Rectal smooth muscle tissue (tissue), 1 donor: ENCODE measurements around the gene FBLN1.
"Not testable (repeated sequence)": the region's sequence is repeated elsewhere in the genome, so short reads cannot be mapped to it uniquely, and the experiment has no call there.

ENCODE experiments used
- H3K27ac ChIP-seq: one replicate; pipeline ENCODE4 v1.7.0; 2013; ENCODE audit warnings: low read depth, low read length, inconsistent platforms
- H3K27me3 ChIP-seq: one replicate; pipeline ENCODE4 v1.7.0; 2013; ENCODE audit warnings: low read length; ENCODE audit not compliant: control insufficient read depth, insufficient read depth
- H3K36me3 ChIP-seq: one replicate; pipeline ENCODE4 v1.7.0; 2013; ENCODE audit warnings: low read length; ENCODE audit not compliant: control insufficient read depth, insufficient read depth
- H3K4me1 ChIP-seq: one replicate; pipeline ENCODE4 v1.7.0; 2013; ENCODE audit warnings: low read length; ENCODE audit not compliant: control insufficient read depth, insufficient read depth
- H3K4me3 ChIP-seq: one replicate; pipeline ENCODE4 v1.7.0; 2013; ENCODE audit warnings: low read length
- H3K9ac ChIP-seq: one replicate; pipeline ENCODE4 v1.7.0; 2013; ENCODE audit warnings: low read length

The FBLN1 gene

DNA sequence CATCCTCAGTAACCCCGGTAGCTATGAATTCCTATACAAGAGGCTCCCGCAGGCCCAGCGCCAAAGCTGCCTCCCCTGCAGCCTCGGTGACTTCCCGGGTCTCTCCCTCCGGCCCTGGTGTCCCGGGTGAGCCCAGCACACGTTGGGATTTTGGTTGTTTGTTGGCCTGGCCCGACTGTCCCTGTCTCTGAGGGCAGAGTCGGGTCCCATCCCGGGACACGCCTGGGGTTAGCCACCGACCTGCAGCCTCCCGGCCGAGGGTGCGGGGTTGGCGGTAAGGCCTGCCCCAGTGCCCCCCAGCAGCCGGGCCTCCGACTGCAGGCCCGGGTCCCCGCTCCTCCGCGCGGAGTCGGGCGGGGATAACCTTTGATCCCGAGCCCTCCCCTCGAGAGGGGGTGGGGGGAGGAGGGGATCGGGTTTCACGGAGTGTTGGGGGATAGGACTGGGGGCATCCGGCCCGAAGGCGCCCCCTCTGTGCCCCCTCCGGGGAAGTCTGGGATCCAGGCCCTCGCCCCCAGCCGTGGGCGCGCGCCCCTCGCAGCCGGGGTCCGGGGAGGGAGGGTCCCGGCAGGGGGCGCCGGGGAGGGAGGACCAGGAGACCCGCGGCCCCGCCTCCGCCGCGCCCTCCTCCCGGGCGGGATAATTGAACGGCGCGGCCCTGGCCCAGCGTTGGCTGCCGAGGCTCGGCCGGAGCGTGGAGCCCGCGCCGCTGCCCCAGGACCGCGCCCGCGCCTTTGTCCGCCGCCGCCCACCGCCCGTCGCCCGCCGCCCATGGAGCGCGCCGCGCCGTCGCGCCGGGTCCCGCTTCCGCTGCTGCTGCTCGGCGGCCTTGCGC is at the start of gene FBLN1:
Gene FBLN1, plus strand, starts transcription at position 669 of the 835 bp plus-strand sequence. Its CDS starts 103 bp downstream, at position 772.
- H3K27me3 ChIP-seq, result peaks cover 16% of the 10 kb centered on the region
- H3K27ac ChIP-seq, result peak within 1 kb of the TSS; percentile 46
- peak within 1 kb of the TSS; percentile 62 for H3K4me3 ChIP-seq
- H3K36me3 ChIP-seq, result no peaks in the 10 kb centered on the region
- no peak within 1 kb of the TSS for H3K9ac ChIP-seq
- H3K4me1 ChIP-seq, result peaks cover 4% of the 10 kb centered on the region

DNA sequence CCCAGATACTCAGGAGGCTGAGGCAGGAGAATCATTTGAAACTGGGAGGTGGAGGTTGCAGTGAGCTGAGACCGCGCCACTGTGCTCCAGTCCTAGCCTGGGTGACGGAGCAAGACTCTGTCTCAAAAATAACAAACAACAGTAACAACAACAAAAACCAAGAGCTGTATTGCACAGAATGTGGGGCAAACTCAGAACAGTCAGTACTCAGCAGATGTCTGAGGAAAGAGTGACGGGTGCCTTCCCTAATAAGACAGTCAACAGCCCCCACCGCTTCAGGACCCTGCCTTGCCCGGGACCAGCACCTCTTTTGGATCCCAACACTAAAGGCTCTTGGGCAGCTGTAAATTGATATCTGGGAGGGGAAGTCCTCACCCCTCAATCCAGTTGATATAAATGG is 48.9 kb upstream of the FBLN1 start:
- H3K9ac ChIP-seq, result no peak overlapping the region
- no peaks in the 10 kb centered on the region for H3K27me3 ChIP-seq
- H3K4me1 ChIP-seq, result no peaks in the 10 kb centered on the region
- no peaks in the 10 kb centered on the region for H3K36me3 ChIP-seq
- H3K4me3 ChIP-seq, result no peak overlapping the region
- H3K27ac ChIP-seq, result no peak overlapping the region

DNA sequence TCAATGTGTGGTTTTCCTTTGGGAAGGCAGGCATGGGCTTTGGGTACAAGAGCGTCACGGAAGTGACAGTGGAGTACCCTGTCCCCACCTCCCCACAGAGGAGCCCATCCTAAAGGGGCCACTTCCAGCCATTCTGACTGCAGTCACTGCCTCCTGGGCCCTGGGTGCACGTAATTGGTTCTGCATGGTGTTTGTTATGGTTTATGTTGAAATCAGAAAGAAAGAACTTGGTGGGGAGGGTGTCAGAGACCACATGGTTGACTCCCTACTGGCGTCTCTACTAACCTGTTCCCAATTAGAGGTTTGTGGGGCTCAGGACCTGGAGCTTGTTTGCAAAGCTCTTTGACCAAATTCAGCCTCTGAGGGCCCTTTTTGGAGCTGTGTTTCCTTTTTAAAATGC is 48.4 kb upstream of the FBLN1 start:
- no peaks in the 10 kb centered on the region for H3K4me1 ChIP-seq
- no peaks in the 10 kb centered on the region for H3K36me3 ChIP-seq
- H3K9ac ChIP-seq, result no peak overlapping the region
- no peak overlapping the region for H3K4me3 ChIP-seq
- no peaks in the 10 kb centered on the region for H3K27me3 ChIP-seq
- H3K27ac ChIP-seq, result no peak overlapping the region

GRCh38 chr22:45455212-45455611 is 47.5 kb upstream of the FBLN1 start:
- Histone ChIP-seq H3K4me1 (no peaks in the 10 kb centered on the region), H3K36me3 (no peaks in the 10 kb centered on the region), H3K27ac (no peak overlapping the region), H3K4me3 (no peak overlapping the region), H3K27me3 (no peaks in the 10 kb centered on the region), H3K9ac (no peak overlapping the region)

- Histone ChIP-seq H3K27me3 (no peaks in the 10 kb centered on the region), H3K27ac (no peak overlapping the region), H3K36me3 (no peaks in the 10 kb centered on the region), H3K4me3 (no peak overlapping the region), H3K4me1 (no peaks in the 10 kb centered on the region), H3K9ac (no peak overlapping the region)
These were observed 47.1 kb upstream of the FBLN1 start for GRCh38 chr22:45455621-45456020.

- H3K36me3 ChIP-seq, result no peaks in the 10 kb centered on the region
- no peak overlapping the region for H3K9ac ChIP-seq
- H3K4me3 ChIP-seq, result no peak overlapping the region
- H3K27me3 ChIP-seq, result no peaks in the 10 kb centered on the region
- no peak overlapping the region for H3K27ac ChIP-seq
- H3K4me1 ChIP-seq, result no peaks in the 10 kb centered on the region
These were observed 45.9 kb upstream of the FBLN1 start for GRCh38 chr22:45456811-45457210.

DNA sequence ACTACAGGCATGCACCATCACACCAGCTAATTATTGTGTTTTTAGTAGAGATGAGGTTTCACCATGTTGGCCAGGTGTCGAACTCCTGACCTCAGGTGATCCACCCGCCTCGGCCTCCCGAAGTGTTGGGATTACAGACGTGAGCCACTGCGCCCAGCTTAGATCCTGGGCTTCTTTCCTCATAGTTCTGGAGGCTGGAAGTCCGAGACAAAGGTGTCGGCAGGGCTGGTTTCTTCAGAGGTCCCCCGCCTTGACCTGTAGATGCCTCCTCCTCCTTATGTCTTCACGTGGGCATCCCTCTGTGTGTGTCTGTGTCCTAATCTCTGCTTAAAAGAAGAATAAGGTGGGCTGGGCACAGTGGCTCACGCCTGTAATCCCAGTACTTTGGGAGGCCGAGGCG is 44.2 kb upstream of the FBLN1 start:
- H3K27ac ChIP-seq, result no peak overlapping the region
- no peak overlapping the region for H3K9ac ChIP-seq
- no peaks in the 10 kb centered on the region for H3K4me1 ChIP-seq
- H3K36me3 ChIP-seq, result no peaks in the 10 kb centered on the region
- H3K27me3 ChIP-seq, result no peaks in the 10 kb centered on the region
- no peak overlapping the region for H3K4me3 ChIP-seq

DNA sequence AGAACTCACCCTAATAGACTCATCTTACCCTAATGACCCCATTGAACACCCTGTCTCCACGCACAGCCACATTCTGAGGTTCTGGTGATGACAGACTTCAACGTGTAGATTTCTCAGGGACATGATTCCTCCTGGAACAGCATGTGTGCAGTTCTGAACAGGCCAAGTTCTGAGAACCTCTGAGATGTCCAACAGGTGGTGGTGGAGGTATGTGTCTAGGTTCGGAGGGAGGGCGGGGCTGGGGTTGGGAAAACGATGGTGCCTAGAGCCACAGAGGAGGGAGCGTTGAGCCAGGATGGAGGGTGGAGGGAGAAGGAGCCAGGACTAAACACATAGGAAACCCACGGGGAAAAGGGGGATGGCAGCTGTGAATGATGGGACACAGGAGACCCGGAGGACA is 43.4 kb upstream of the FBLN1 start:
- H3K27ac ChIP-seq, result no peak overlapping the region
- H3K9ac ChIP-seq, result no peak overlapping the region
- H3K4me1 ChIP-seq, result no peaks in the 10 kb centered on the region
- H3K27me3 ChIP-seq, result no peaks in the 10 kb centered on the region
- no peak overlapping the region for H3K4me3 ChIP-seq
- H3K36me3 ChIP-seq, result no peaks in the 10 kb centered on the region

DNA sequence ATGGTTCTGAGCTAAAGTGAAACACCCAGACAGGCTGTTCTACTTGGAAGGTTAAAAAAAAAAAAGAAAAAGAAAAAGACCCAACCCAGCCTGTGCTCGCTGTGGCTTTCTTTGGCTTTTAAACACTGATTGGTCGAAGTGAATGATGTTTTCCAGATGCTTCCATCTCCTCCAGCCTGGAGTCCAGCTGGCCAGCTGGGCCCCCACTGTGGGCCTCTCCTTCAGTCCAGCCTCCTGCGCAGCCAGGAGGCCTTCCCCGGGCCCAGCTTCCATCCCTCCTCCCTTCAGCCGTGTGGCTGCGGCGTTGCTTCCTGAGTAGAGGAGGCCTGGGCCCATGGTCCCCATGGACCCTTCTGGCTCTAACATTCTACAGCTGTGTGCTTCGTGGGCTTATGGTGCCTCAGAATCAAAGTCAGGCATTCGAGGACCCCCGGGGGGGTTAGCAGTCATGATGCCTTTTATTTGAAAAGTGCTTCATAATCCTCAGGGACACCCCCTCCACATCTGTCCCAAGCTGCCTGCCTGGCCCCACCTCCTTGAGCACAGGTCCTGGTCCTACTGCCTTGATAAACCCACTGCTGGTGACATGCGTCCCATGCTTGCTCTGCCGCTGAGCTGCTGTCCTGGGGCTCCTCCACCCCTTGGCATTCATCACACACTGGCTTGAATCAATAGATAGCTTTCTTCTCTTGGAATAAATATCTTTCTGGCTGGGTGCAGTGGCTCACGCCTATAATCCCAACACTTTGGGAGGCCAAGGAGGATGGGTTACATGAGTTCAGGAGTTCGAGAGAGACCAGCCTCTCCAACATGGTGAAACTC is 42.2 kb upstream of the FBLN1 start:
- no peak overlapping the region for H3K4me3 ChIP-seq
- no peaks in the 10 kb centered on the region for H3K36me3 ChIP-seq
- H3K9ac ChIP-seq, result no peak overlapping the region
- no peak overlapping the region for H3K27ac ChIP-seq
- H3K27me3 ChIP-seq, result no peaks in the 10 kb centered on the region
- H3K4me1 ChIP-seq, result no peaks in the 10 kb centered on the region

DNA sequence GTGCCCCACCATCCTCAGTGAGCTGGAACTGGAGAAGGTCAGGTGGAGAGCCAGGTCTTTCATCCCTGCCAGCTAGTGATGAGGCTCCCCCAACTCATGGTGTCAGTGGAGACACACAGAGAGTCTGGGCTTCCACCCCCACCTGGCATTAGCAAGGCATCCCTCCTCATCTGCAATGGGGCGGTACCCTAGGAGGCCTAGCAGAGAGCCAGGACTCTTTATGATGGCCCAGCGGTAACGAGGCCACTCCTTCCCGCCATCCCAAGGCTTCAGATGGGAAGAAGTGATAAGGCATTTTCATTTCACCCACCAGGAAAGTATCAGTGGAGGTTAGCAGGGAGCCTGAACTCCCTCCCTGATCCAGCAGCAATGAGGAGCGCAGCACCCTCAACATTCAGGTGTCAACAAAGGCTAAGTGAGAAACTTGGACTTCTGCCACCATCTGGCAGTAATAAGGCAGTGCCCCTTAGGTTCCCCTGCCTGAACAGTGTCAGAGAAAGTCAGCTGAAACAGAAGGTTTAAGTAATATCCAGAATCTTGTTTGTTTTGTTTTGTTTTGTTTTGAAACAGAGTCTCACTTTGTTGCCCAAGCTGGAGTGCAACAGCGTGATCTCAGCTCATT is 40.5 kb upstream of the FBLN1 start:
- no peak overlapping the region for H3K4me3 ChIP-seq
- H3K4me1 ChIP-seq, result no peaks in the 10 kb centered on the region
- H3K27me3 ChIP-seq, result no peaks in the 10 kb centered on the region
- no peak overlapping the region for H3K9ac ChIP-seq
- H3K27ac ChIP-seq, result no peak overlapping the region
- no peaks in the 10 kb centered on the region for H3K36me3 ChIP-seq

GRCh38 chr22:45463691-45464090 is 39.0 kb upstream of the FBLN1 start:
- not testable (repeated sequence) for H3K4me3 ChIP-seq, H3K27me3 ChIP-seq, H3K4me1 ChIP-seq, H3K9ac ChIP-seq, H3K36me3 ChIP-seq, H3K27ac ChIP-seq

- Histone ChIP-seq H3K4me1 (no peaks in the 10 kb centered on the region), H3K27me3 (no peaks in the 10 kb centered on the region), H3K4me3 (no peak overlapping the region), H3K27ac (no peak overlapping the region), H3K9ac (no peak overlapping the region), H3K36me3 (no peaks in the 10 kb centered on the region)
These were observed 37.0 kb upstream of the FBLN1 start for GRCh38 chr22:45465633-45466032.
